Tibial nerve (tissue), 4 donors: ENCODE results near the gene GAB1.

Experiments
- CTCF ChIP-seq, 5 experiments: fragments of 200-600 bp in 3 of 5; fragments of 450-650 bp in 2 of 5; sonication (generic) in 3 of 5; IDR thresholded peaks; one replicate each; pipeline ENCODE4 v1.5.1; 2016 to 2019; ENCODE audit warnings: antibody characterized with exemption in 5 of 5, mild to moderate bottlenecking in 3 of 5, moderate library complexity in 2 of 5
- EP300 ChIP-seq, 2 donors: sonication (generic); formaldehyde crosslinking; IDR thresholded peaks; one replicate each; pipeline ENCODE4 v1.6.1; 2017; ENCODE audit warnings: antibody characterized with exemption in 2 of 2, mild to moderate bottlenecking in 1 of 2

DNA sequence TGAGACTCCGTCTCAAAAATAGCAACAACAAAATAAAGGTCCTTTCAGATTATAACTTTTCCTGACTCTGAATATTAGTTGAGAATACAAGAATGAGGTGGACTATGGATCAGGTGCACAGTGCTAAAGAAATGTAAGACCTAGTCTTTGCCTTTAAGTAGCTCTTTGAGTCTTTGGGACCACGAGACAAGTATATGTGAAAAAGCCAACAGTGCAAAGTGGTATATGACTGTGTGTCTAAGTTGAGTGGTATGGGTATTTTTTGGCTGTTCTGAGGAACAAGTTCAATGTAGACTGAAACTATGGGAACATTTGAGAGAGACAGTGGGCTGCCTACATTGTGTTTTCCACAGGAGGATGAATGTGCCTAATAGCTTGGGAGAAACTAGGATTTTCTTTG is 2.8 kb downstream of the GAB1 start:
- no peak for TF ChIP-seq CTCF (IDR thresholded peaks at IDR 0.05)
- TF ChIP-seq EP300 (IDR thresholded peaks at IDR 0.05): no peak
